Ishikawa (cell line): ENCODE results near the gene ENPP4.

Experiments
- CEBPB ChIP-seq: IDR thresholded peaks from 2 replicates; pipeline ENCODE4 v1.6.1; 2012
- CREB1 ChIP-seq: IDR thresholded peaks from 2 replicates; pipeline ENCODE4 v1.6.1; 2012; ENCODE audit warnings: low read depth
- EGR1 ChIP-seq: IDR thresholded peaks from 2 replicates; pipeline ENCODE4 v1.6.1; 2012
- EP300 ChIP-seq: IDR thresholded peaks from 2 replicates; pipeline ENCODE4 v1.6.1; 2012; ENCODE audit warnings: borderline replicate concordance
- FOXM1 ChIP-seq: IDR thresholded peaks from 2 replicates; pipeline ENCODE4 v1.6.1; 2012; ENCODE audit warnings: low read depth, borderline replicate concordance
- NFIC ChIP-seq: IDR thresholded peaks from 2 replicates; pipeline ENCODE4 v1.6.1; 2012
- RAD21 ChIP-seq: IDR thresholded peaks from 2 replicates; pipeline ENCODE4 v1.6.1; 2012; ENCODE audit warnings: low read depth
- REST ChIP-seq: IDR thresholded peaks from 2 replicates; pipeline ENCODE4 v1.6.1; 2012; ENCODE audit warnings: low read depth, mild to moderate bottlenecking
- TAF1 ChIP-seq: IDR thresholded peaks from 2 replicates; pipeline ENCODE4 v1.6.1; 2012; ENCODE audit warnings: low read depth, mild to moderate bottlenecking
- TCF12 ChIP-seq: IDR thresholded peaks from 2 replicates; pipeline ENCODE4 v1.6.1; 2012; ENCODE audit warnings: low read depth
- TEAD4 ChIP-seq: IDR thresholded peaks from 2 replicates; pipeline ENCODE4 v1.6.1; 2012
- YY1 ChIP-seq: IDR thresholded peaks from 2 replicates; pipeline ENCODE4 v1.6.1; 2012; ENCODE audit warnings: low read depth
- ZBTB7A ChIP-seq: IDR thresholded peaks from 2 replicates; pipeline ENCODE4 v1.6.1; 2012; ENCODE audit warnings: low read depth
- TF ChIP-seq, protein P1 (sequence below): IDR thresholded peaks from 2 replicates; pipeline ENCODE4 v1.6.1; 2012
- TF ChIP-seq, protein P2 (sequence below): IDR thresholded peaks from 2 replicates; pipeline ENCODE4 v1.6.1; 2012

The ENPP4 gene, protein sequence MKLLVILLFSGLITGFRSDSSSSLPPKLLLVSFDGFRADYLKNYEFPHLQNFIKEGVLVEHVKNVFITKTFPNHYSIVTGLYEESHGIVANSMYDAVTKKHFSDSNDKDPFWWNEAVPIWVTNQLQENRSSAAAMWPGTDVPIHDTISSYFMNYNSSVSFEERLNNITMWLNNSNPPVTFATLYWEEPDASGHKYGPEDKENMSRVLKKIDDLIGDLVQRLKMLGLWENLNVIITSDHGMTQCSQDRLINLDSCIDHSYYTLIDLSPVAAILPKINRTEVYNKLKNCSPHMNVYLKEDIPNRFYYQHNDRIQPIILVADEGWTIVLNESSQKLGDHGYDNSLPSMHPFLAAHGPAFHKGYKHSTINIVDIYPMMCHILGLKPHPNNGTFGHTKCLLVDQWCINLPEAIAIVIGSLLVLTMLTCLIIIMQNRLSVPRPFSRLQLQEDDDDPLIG

DNA sequence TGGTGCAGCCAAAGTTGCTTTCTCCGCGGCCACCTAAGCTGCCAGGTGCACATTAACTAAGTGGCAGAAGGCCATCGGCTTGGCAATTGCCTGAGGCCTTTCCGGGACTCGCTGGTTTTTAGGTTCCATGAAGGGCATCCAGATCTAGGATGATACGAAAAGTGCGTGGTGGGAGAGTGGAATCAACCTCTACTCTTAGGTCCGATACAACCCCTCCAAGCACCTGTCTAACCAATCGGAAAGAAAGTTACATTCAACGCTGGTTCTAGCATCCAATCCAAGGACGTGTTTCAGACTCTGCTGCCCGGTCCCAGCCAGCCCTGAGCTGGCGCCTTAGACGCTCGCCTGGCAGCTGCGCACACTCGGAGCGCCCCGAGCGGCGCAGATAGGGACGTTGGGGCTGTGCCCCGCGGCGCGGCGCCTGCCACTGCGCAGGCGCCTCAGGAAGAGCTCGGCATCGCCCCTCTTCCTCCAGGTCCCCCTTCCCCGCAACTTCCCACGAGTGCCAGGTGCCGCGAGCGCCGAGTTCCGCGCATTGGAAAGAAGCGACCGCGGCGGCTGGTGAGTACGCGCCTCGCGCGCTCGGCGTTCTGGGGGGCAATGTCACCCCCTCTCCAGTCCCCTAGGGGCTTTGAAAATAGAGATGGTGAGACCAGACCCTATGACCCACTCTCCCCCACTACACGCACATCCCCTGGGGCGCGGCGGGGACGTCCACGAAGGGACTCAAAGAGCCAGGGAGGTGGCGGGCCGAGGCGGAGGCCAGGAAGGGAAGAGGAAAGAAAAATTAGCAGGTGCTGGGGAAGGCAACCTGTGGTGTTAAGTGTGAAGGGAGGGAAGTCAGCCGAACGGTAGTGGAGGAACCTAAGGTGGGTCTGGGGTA lies at the start of gene ENPP4:
Gene ENPP4 (plus strand): TSS at position 361 of the 883 bp plus-strand sequence. CDS start 9,595 bp downstream, outside the sequence.
- TF ChIP-seq, protein P1, sequence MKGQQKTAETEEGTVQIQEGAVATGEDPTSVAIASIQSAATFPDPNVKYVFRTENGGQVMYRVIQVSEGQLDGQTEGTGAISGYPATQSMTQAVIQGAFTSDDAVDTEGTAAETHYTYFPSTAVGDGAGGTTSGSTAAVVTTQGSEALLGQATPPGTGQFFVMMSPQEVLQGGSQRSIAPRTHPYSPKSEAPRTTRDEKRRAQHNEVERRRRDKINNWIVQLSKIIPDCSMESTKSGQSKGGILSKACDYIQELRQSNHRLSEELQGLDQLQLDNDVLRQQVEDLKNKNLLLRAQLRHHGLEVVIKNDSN = no peak
- TF ChIP-seq REST = no peak
- TF ChIP-seq ZBTB7A = peak; percentile 48; the same call in 1 of the 2 replicates
- peak; percentile 42; the same call in 1 of the 2 replicates for TF ChIP-seq TAF1

DNA sequence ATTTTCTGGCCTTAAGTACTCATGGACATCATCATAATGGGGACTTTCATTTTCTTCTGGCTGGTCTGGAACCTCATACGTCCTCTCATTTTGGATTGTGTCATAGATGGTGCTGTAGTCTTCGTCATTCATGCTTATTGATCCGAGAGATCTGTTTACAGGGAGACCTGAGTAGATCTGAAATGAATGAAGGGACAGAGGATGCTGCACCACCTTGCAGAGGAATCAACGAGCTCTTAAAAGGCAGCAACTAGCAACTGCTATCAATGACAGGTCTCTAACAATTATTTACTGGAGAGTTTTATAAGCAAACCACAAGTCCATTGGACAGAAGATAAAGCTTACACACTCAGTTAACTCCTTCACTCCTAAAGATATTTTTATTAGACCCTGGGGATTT lies 49.7 kb upstream of the ENPP4 start:
- no peak for TF ChIP-seq NFIC

GRCh38 chr6:46090115-46091079 lies 39.4 kb upstream of the ENPP4 start:
- TF ChIP-seq TCF12 (no peak), RAD21 (peak; percentile 92)

GRCh38 chr6:46091080-46091478 lies 38.7 kb upstream of the ENPP4 start:
- TF ChIP-seq ZBTB7A (no peak), CREB1 (no peak), CEBPB (no peak)

DNA sequence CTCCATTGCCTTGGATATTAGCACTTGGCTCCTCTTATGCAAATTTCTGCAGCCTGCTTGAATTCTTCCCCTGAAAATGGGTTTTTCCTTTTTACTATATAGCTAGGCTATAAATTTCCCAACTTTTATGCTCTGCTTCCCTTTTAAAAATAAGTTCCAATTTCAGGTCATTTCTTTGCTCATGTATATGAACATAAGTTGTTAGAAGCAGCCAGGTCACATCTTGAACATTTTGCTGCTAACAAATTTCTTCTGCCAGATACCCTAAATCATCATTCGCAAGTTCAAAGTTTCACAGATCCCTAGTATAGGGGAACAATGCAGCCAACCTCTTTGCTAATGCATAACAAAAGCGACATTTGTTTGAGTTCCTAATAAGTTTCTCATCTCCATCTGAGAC lies 34.5 kb upstream of the ENPP4 start:
- TF ChIP-seq EGR1 (no peak), TCF12 (no peak)

GRCh38 chr6:46097366-46097765 lies 32.4 kb upstream of the ENPP4 start:
- TF ChIP-seq TAF1 = no peak
- TF ChIP-seq FOXM1 = no peak
- TF ChIP-seq, protein P2, sequence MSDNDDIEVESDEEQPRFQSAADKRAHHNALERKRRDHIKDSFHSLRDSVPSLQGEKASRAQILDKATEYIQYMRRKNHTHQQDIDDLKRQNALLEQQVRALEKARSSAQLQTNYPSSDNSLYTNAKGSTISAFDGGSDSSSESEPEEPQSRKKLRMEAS = no peak
- no peak for TF ChIP-seq ZBTB7A
- TF ChIP-seq YY1 = no peak
- TF ChIP-seq EGR1 = no peak
- no peak for TF ChIP-seq NFIC

DNA sequence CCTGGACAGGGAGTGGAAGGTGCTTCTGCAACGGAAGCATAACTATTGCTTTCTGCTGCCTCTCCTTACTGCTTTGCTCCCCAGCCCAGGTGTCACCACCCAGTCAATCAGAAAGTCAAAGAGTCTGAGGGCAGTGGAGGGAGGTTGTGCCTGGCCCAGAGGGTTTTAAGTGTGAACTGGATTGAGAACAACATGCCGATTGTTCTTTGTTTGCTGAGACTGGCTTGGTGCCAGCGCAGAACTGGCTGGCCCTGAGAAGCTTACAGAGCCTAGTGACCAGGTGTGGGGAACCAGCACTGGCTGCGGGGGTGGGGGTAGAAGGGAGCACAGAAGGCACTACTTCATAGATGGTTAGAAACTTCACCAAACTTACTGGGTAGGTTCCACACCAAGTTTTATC lies 31.1 kb upstream of the ENPP4 start:
- TF ChIP-seq CEBPB (no peak), YY1 (no peak), RAD21 (peak; percentile 4; the same call in 1 of the 2 replicates), CREB1 (no peak), FOXM1 (no peak), TEAD4 (0 out of 2 replicates have a peak, but pooled peaks have one; percentile 10), EGR1 (0 out of 2 replicates have a peak, but pooled peaks have one; percentile 49), TAF1 (no peak), REST (no peak), EP300 (peak; percentile 46; the same call in 1 of the 2 replicates), NFIC (peak; percentile 91), TCF12 (peak; percentile 75), ZBTB7A (no peak)
- TF ChIP-seq, protein P1 = no peak
- TF ChIP-seq, protein P2 = peak; percentile 53
